DLD1 (cell line): ENCODE measurements around the gene SLC28A1.

ENCODE experiments used
- in situ Hi-C: cut with HindIII; loops from 2 replicates; pipeline ENCODE4 v1.10.0; 2017; ENCODE audit warnings: low sequenced_read_pairs

Gene SLC28A1

DNA sequence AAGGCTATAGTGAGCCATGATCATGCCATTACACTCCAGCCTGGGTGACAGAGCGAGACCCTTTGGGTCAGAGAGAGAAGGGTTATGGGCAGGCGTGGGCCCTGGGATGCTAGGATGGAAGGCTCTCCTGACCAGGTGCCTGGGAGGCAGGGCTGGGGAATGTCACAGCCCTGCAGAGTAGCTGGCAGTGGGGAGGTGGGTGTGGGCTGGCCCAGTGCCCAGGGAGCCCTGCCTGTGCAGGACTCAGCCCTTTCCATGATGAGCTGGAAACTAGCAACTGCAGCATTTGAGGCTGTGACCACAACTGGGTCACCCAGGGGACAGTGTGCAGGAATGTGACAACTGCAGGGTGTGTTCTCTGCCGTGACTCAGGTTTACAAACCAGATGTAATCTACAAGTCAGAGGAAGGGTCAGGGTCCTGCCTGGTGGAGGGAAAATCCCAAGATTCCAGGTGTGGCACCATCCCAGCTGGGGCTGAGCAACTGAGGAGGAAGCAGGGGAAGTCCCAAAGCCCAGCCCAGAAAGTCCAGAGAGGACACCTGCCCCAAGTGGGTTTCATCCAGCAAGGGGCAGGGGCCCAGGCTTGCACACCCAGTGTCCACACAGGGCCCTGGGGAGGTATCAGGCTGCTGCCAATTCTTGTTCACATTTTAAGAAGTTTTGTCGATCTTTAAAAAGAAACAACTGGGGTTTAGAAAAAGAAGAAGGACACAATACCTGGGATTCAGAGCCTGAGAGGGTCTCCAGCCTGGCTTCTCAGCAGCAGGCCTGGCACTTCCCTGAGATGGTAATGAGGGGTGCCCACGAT, 45.5 kb downstream of the SLC28A1 start:
- in situ Hi-C loops = no loop called here

- in situ Hi-C loops = no loop called here
Measured at GRCh38 chr15:84934942-84935729, 50.7 kb downstream of the SLC28A1 start.

DNA sequence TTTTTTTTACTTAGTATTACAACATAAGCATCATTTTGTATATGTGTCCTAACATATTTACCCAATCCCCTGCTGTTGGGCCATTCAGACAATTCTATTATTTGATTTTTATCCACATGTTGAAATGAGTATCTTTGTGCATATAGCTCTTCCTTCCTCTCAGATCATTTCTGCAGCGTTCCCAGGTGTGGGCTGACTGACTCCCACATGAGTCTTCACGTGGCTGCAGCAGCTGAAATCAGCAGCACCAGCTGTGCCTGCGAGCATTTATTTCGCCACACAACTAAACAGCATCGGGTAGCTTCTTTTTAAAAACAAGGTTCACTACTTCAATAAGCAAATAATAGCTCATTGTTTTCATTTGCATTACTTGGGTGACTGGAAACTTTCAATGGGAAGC, 52.7 kb downstream of the SLC28A1 start:
- in situ Hi-C loops = no loop called here

DNA sequence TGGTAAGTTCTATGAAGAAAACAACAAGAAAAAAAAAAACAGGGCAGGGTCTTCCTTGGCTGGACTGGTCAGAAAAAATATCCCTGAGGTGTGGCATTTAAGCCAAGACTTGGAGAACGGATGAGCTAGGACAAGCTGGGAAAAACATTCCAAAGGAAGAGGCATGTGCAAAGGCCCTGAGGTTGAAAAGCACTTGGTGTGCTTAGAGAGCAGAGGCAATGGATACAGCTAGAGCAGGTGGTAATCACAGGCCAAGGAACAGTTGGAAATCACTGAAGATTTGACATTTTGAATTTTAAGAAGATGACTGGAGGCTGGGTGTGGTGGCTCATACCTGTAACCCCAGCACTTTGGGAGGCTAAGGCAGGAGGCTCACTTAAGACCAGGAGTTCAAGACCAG, 54.3 kb downstream of the SLC28A1 start:
- in situ Hi-C loops = no loop called here

DNA sequence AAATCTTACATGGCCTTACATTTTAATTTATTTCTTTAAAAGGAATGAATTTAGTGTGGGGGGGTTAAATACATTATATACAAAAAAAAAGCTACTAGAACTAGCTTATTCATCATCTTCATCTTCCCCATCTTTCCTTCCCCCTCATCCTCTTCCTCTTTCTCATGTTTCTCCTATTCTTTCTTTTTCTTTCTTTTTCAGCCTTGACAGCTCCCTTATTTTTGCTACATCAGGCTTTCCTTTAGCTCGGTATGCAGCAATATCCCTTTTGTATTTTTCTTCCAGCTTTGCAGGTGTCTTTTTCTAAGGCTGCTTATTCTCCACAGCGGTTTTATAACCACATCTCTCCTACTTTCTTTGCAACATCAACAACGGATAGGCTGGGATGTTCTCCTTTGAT, 55.9 kb downstream of the SLC28A1 start:
- in situ Hi-C loops = no loop called here

DNA sequence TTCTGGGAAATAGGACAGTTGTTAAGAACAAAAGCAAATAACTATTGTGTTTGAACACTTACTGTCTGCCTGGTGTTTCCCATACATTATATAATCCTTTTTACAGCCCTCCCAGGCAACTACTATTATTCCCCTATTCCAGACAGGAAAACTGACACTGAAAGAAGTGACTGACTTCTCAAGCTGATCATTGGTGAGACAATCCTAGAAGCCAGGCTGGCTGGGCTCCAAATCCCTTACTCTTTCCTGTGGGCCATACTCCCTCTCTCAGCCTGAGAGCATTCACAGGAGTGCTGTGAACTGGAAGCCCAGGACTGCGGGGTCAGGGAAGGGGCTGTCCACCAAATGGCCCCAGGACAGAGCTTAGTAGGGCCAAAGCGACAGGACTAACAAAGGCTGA, 58.0 kb downstream of the SLC28A1 start:
- in situ Hi-C loops = no loop called here

DNA sequence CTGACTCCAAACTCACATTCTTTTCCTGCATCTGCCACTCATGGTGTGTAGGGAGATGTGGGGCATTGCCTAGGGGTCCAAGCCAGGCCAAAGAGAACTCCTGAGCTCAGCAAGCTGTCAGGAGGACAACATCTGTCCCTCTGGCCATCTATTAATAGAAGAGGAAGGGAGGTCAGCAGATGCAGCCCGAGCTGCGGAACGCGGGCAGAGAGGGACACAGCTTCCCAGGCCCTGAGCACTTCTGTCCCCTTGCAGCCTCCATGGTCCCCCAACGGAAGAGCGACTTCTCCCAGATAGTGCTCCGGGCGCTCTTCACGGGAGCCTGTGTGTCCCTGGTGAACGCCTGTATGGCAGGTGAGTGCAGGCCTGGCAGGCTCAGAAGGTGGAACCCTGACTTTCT, 59.8 kb downstream of the SLC28A1 start:
- in situ Hi-C loops = no loop called here

DNA sequence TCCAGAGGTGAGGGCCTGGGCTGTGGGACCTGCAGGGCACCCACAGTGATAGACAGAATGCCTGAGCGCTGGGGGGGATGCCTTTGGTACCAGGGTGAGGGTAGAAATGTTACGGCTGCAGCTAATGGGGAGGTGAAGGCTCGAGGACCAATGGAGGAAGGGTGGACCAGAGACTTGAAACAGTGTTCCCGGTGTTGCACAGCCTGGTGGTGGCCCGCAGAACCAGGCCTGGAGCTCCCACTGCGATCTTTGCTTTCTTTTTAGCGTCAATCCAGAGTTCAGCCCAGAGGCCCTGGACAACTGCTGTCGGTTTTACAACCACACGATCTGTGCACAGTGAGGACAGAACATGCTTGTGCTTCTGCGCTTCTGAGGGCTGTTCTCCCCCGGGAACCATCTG, 60.4 kb downstream of the SLC28A1 start:
- in situ Hi-C loops = no loop called here

- in situ Hi-C loops = no loop called here
Measured at GRCh38 chr15:84946772-84947489, 62.5 kb downstream of the SLC28A1 start.

DNA sequence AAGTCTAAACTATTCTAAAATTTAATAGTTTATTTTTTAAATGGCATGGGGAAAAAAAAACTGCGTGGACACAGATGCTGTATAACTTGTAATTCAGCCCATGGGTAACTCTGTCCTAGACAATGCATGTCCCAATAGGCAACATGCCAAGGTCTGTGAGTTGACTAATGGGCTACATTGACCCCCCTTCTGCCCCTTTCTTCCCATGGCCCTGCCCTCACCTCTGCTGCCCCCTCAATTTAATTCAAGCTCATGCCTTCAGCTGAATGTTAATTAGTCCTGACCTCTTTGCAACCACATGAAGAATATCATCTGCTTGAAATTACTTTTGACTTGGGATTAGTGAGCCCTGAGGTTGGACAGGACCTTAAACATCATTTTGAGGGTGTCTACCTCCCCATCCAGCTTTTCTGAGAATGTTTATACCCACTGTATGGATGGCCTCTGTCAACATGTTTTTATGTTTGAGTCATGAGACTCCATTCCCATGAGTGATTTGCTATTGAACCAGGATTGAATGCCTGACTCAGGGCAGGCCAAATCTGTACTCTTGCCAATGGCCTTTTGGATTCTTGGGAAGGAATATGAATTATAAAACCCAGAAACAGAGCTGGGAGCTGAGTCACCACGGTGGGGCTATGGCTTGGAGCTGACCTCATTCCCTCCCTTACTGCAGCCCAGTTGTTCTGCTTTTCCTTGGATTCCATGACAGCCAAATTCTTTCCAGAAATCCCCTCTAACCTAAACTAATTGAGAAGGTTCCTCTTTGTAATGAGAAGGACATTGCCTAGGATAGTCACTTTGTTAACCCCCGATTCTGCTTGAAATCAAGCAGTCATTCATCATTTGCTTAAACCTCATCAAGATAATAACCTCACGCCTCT, 63.7 kb downstream of the SLC28A1 start:
- in situ Hi-C loops = no loop called here

DNA sequence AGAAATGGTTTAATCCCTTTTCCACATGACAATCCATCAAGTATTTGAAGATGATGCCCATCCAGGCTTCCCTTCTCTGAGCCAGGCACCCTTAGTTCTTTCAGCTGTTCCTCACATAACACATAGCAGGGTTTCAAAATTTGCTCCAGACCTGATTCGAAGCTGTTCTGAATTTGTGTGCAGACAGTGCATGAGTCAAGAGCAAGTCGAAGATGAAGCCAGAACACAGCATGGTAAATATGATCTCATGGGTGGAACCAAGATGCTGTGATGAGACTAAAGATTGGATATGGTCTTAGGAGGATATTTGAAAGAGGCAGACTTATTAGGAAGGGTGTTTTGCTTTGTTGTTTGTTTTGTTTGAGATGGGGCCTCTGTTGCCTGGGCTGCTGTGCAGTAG, 64.6 kb downstream of the SLC28A1 start:
- in situ Hi-C loops = no loop called here

- in situ Hi-C loops = loop anchor here (10.0 kb wide), 2 partner anchors 95 to 115 kb away; no protein-coding TSS in a partner anchor
Measured at GRCh38 chr15:84949845-84950569, 65.5 kb downstream of the SLC28A1 start.

DNA sequence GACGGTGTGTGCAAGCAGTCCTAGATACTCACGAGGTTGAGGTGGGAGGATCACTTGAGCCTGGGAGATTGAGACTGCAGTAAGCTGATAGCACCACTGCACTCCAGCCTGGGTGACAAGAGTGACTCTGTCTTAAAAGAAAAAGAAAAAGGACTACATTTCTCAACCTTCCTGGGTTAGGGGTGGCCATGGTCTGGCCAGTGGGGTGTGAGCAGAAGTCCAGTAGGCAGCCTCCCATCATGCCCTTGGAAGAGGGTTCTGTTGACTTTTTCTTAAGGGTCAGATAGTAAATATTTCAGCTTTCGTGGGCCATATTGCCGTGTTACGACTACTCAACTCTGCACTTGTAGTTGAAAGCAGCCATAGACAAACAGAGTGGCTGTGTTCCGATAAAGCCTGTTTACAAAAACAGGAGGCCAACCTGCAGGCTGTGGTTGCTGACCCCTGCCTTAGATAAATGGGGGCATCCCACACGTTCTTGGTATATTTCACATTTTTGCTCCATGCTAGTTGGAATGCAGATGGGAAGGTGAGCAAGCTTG, 66.2 kb downstream of the SLC28A1 start:
- in situ Hi-C loops = loop anchor here (10.0 kb wide), 2 partner anchors 94 to 116 kb away; no protein-coding TSS in a partner anchor

DNA sequence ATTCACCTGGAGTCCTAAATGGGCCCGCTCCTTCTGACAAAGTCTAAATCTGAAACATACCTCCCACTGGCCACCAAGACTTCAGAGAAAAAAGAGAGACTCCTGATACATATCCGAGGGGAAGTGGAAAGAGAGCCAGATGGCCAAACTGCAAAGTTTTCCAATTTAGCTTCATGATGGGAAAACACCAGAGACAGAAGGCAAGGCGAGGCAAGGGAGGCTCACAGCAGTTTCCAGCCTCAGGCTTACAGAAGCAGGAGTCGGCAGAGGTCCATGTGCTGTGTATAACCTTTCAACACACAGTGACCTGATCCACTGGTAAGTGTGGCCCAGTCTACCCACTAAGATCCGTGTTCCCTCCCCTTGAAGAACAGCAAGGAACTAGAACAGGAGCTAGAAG, 67.3 kb downstream of the SLC28A1 start:
- in situ Hi-C loops = loop anchor here (10.0 kb wide), 2 partner anchors 93 to 117 kb away; no protein-coding TSS in a partner anchor

DNA sequence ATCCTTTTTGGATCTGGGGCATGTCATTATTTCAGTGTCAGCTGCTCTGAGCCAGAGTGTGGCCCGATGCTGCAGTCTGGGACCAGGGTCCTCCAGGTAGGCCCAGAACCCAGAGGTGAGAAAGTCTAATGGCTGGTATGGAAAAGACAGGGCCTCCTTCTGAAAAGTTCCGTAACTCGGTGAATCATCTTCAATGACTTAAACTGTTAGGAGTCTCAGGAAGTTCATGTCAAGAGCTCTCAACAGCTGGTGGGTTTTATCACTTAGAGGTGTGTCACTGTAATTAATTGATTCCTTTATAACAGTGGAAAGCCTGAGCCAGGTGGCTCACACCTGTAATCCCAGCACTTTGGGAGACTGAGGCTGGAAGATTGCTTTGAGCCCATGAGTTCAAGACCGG, 68.7 kb downstream of the SLC28A1 start:
- in situ Hi-C loops = loop anchor here (10.0 kb wide), 2 partner anchors 92 to 118 kb away; no protein-coding TSS in a partner anchor

DNA sequence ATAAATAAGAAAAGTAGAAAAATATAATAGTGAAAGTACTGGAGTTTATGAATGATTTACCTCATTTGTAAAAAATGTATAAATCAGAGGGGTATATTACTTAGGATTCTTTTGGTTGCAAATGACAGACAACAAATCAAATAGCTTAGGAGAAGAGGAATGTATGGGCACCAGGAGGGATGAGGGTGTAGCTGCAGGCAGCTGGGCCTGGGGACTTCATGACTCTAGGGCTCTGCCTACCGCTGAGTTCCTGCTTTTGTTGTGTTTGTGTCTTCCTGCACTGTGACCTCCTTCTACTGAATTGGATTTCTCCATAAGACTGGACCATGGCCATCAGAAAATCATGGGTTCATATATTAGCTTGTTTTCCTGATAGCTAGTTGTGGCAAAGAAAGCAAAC, 69.3 kb downstream of the SLC28A1 start:
- in situ Hi-C loops = loop anchor here (10.0 kb wide), 2 partner anchors 91 to 119 kb away; no protein-coding TSS in a partner anchor

GRCh38 chr15:84955089-84955848, 70.8 kb downstream of the SLC28A1 start:
- in situ Hi-C loops = loop anchor here (10.0 kb wide), 2 partner anchors 90 to 120 kb away; no protein-coding TSS in a partner anchor

- in situ Hi-C loops = loop anchor here (10.0 kb wide), 2 partner anchors 89 to 121 kb away; no protein-coding TSS in a partner anchor
Measured at GRCh38 chr15:84956199-84956598, 71.7 kb downstream of the SLC28A1 start.
